Caco-2 (cell line): Measurements from ENCODE around the gene SUPT3H. TPM values are rescaled to one million over a fixed set of nuclear protein-coding genes. Genes with fewer than 3 reads are reported as not detected.

Experiments
- BruUV-seq: library from RNA; stranded (reverse); fragments of 400-500 nt; replicated peaks from 2 replicates; lab custom pipeline; 2021; lab: Mats Ljungman, UMichigan
- CTCF ChIA-PET: fragments of 300-600 bp; sonication (Branson Sonifier 250); formaldehyde crosslinking; loops from one replicate; lab custom pipeline; 2022; ENCODE audit warnings: antibody characterized with exemption; lab: Charles Lee
- POLR2A ChIA-PET: fragments of 300-600 bp; sonication (Branson Sonifier 250); formaldehyde crosslinking; loops from one replicate; lab custom pipeline; 2022; ENCODE audit warnings: antibody characterized with exemption; lab: Charles Lee
- DNase-seq, 2 experiments: peaks; one replicate each; pipeline versions ENCODE4 v3.0.0 to v3.0.0-alpha.2; 2020 to 2022
- H3K27me3 ChIP-seq: replicated peaks from 2 replicates; pipeline ENCODE4 v1.6.0; 2011; ENCODE audit warnings: low read length; ENCODE audit not compliant: control insufficient read depth, insufficient read depth
- H3K36me3 ChIP-seq: 2 replicates; pipeline ENCODE4 v1.5.1; 2011; ENCODE audit warnings: low read length; ENCODE audit not compliant: control insufficient read depth, insufficient read depth
- H3K4me1 ChIP-seq: fragments of 250-450 bp; sonication (Bioruptor Pico); 2 replicates; pipeline ENCODE4 v1.5.1; 2020; ENCODE audit warnings: mild to moderate bottlenecking
- H3K4me3 ChIP-seq: 2 replicates; pipeline ENCODE4 v1.5.1; 2011; ENCODE audit warnings: low read depth, mild to moderate bottlenecking, control low read depth, low read length
- H3K9me3 ChIP-seq: fragments of 250-450 bp; sonication (Bioruptor Pico); 2 replicates; pipeline ENCODE4 v1.5.1; 2020; ENCODE audit warnings: mild to moderate bottlenecking, moderate library complexity
- H3K27ac Mint-ChIP-seq: one replicate; pipeline ENCODE4 v1.8.0; 2022; ENCODE audit warnings: mixed read lengths; ENCODE audit not compliant: unreplicated experiment
- H3K27me3 Mint-ChIP-seq: one replicate; pipeline ENCODE4 v1.8.0; 2022; ENCODE audit warnings: mixed read lengths; ENCODE audit not compliant: insufficient read depth, unreplicated experiment
- H3K36me3 Mint-ChIP-seq: one replicate; pipeline ENCODE4 v1.8.0; 2022; ENCODE audit warnings: mild to moderate bottlenecking, mixed read lengths; ENCODE audit not compliant: insufficient read depth, unreplicated experiment
- H3K4me1 Mint-ChIP-seq: one replicate; pipeline ENCODE4 v1.8.0; 2022; ENCODE audit warnings: low read depth, mixed read lengths; ENCODE audit not compliant: unreplicated experiment
- H3K4me3 Mint-ChIP-seq: one replicate; pipeline ENCODE4 v1.8.0; 2022; ENCODE audit warnings: mild to moderate bottlenecking, moderate library complexity, mixed read lengths; ENCODE audit not compliant: unreplicated experiment
- H3K9me3 Mint-ChIP-seq: one replicate; pipeline ENCODE4 v1.8.0; 2022; ENCODE audit warnings: mixed read lengths; ENCODE audit not compliant: unreplicated experiment
- intact Hi-C: fragments of 100-400 bp; cut with micrococcal nuclease; formaldehyde crosslinking; loops from one replicate; pipeline ENCODE4 v1.10.0; 2022; ENCODE audit not compliant: unreplicated experiment
- total RNA-seq: library from RNA; stranded (reverse); gene quantifications from 2 replicates; pipeline ENCODE4 v1.2.3, GENCODE V29; 2022
- TF ChIP-seq, protein P1 (sequence below), 2 experiments: fragments of 200-600 bp in 1 of 2; IDR thresholded peaks; 1 replicate in 1 of 2; 2 replicates in 1 of 2; pipeline versions ENCODE4 v1.5.1 to v1.8.0; 2011 to 2022; ENCODE audit warnings: antibody characterized with exemption in 1 of 2, control low read depth in 1 of 2, inconsistent platforms in 1 of 2, low read depth in 1 of 2, low read length in 1 of 2, mild to moderate bottlenecking in 1 of 2, moderate library complexity in 1 of 2; ENCODE audit not compliant: insufficient read depth in 1 of 2, severe bottlenecking in 1 of 2, unreplicated experiment in 1 of 2

Gene SUPT3H
- total RNA-seq, 1 experiment from 2014 or later: 13.2 TPM

DNA sequence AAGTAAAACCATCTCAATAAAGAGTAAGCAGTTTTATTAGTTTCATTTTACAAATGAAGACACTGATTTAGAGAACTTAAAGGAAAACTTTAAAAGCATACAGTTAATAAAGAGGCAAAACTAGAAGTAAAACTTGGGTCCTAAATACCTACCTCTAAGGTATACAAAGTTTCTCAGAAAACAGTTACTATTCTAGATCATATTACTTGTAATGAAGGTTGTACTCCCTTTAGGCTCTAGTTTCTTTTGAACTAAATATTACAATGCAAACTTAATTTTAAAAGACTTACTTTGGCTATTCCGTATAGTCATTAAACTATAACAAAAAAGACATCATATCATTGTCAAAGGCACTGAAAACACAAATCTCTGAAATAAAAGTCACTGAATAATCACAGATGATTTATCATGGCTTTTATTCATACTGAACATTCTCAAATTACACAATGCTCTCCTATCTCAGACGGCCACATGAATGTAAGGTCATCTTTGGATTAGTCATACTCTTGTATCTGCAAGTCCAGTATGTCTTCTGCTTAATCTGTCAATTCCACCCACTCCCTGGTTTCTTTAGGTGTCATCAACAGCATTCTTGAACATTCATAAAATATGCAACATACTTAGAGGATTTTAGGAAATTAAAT, 411.2 kb downstream of the SUPT3H start:
- Mint-ChIP-seq H3K36me3 (no peaks in the 10 kb centered on the region), H3K9me3 (no peaks in the 10 kb centered on the region), H3K4me3 (no peak overlapping the region), H3K27me3 (no peaks in the 10 kb centered on the region), H3K27ac (no peak overlapping the region), H3K4me1 (no peaks in the 10 kb centered on the region)
- no peaks in the 10 kb centered on the region; the same call in 1 of the 2 replicates for H3K9me3 ChIP-seq
- ChIA-PET CTCF (no interaction called here), POLR2A (no interaction called here)
- no peak overlapping the region for H3K4me3 ChIP-seq
- no peaks in the 10 kb centered on the region for H3K4me1 ChIP-seq
- BruUV-seq: no TSS peak
- TF ChIP-seq, protein P1, sequence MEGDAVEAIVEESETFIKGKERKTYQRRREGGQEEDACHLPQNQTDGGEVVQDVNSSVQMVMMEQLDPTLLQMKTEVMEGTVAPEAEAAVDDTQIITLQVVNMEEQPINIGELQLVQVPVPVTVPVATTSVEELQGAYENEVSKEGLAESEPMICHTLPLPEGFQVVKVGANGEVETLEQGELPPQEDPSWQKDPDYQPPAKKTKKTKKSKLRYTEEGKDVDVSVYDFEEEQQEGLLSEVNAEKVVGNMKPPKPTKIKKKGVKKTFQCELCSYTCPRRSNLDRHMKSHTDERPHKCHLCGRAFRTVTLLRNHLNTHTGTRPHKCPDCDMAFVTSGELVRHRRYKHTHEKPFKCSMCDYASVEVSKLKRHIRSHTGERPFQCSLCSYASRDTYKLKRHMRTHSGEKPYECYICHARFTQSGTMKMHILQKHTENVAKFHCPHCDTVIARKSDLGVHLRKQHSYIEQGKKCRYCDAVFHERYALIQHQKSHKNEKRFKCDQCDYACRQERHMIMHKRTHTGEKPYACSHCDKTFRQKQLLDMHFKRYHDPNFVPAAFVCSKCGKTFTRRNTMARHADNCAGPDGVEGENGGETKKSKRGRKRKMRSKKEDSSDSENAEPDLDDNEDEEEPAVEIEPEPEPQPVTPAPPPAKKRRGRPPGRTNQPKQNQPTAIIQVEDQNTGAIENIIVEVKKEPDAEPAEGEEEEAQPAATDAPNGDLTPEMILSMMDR (IDR thresholded peaks at IDR 0.05; ENCODE audit: insufficient read depth in 1 of 2, low read depth in 1 of 2, low read length in 1 of 2, severe bottlenecking in 1 of 2, unreplicated experiment in 1 of 2): no peak
- H3K27me3 ChIP-seq: no peaks in the 10 kb centered on the region
- intact Hi-C loops: no loop called here
- no peak for DNase-seq
- no peaks in the 10 kb centered on the region for H3K36me3 ChIP-seq

DNA sequence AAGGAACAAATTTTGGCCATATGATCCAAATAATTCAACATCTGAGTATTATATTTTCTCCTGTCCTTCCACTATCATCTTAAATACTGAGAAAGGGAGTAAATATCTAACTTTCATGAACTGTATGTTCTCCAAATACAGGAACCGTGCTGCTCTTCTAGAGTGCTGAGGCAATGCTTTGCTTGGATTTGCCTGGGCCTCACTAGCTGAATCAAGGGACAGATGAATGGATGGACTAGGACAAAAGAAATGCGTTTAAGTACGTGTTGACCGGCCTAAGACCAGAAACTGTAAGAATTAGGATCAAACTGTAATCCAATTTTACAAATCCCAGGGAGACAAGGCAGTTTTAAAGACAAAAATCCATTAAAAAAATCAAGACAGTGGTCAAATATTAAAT, 412.0 kb downstream of the SUPT3H start:
- no peak for DNase-seq
- ChIA-PET CTCF (no interaction called here), POLR2A (no interaction called here)
- TF ChIP-seq, protein P1 (IDR thresholded peaks at IDR 0.05; ENCODE audit: insufficient read depth in 1 of 2, low read depth in 1 of 2, low read length in 1 of 2, severe bottlenecking in 1 of 2, unreplicated experiment in 1 of 2): no peak
- no peak overlapping the region for H3K4me3 ChIP-seq
- Mint-ChIP-seq H3K36me3 (no peaks in the 10 kb centered on the region), H3K4me1 (peaks cover 4% of the 10 kb centered on the region), H3K27ac (no peak overlapping the region), H3K27me3 (no peaks in the 10 kb centered on the region), H3K9me3 (no peaks in the 10 kb centered on the region), H3K4me3 (no peak overlapping the region)
- no peaks in the 10 kb centered on the region for H3K4me1 ChIP-seq
- no peaks in the 10 kb centered on the region for H3K36me3 ChIP-seq
- no peaks in the 10 kb centered on the region for H3K27me3 ChIP-seq
- H3K9me3 ChIP-seq: no peaks in the 10 kb centered on the region; the same call in 1 of the 2 replicates
- no TSS peak for BruUV-seq
- intact Hi-C loops: no loop called here

DNA sequence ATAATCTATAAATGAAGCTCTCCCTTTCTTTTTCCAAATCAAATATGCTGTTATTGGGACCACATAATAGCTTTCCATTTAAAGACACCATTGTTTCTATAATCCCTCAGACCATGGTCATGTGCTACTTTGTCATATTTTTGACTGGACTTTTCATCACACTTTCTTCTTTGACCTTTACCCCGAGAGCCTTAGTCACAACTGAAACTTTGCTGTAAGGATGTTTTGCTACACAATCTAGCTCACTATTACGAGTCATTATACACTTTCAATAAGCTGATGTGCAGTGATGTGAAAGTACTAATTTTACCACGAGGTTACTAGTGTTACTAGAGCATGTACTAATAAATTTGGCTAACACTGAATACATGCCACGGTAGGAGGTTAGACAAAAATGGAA, 416.8 kb downstream of the SUPT3H start:
- TF ChIP-seq, protein P1 (IDR thresholded peaks at IDR 0.05; ENCODE audit: insufficient read depth in 1 of 2, low read depth in 1 of 2, low read length in 1 of 2, severe bottlenecking in 1 of 2, unreplicated experiment in 1 of 2): no peak
- CTCF ChIA-PET: no interaction called here
- Histone ChIP-seq H3K4me1 (no peaks in the 10 kb centered on the region), H3K36me3 (no peaks in the 10 kb centered on the region), H3K9me3 (no peaks in the 10 kb centered on the region), H3K27me3 (no peaks in the 10 kb centered on the region), H3K4me3 (no peak overlapping the region)
- Mint-ChIP-seq H3K27me3 (no peaks in the 10 kb centered on the region), H3K9me3 (no peaks in the 10 kb centered on the region), H3K4me1 (peaks cover 5% of the 10 kb centered on the region), H3K27ac (no peak overlapping the region), H3K36me3 (no peaks in the 10 kb centered on the region), H3K4me3 (no peak overlapping the region)
- POLR2A ChIA-PET: no interaction called here
- no TSS peak for BruUV-seq
- intact Hi-C loops: no loop called here
- DNase-seq: no peak
